A673 (cell line): ENCODE results near the gene MAP4. TPM values are rescaled to one million over a fixed set of nuclear protein-coding genes. Genes with fewer than 3 reads are reported as not detected.

Source experiments
- BruUV-seq: library from RNA; stranded (reverse); fragments of 400-500 nt; replicated peaks from 2 replicates; lab custom pipeline; 2021; lab: Mats Ljungman, UMichigan
- CTCF ChIA-PET: fragments of 300-600 bp; sonication (Branson Sonifier 250); formaldehyde crosslinking; loops from one replicate; lab custom pipeline; 2022; ENCODE audit warnings: antibody characterized with exemption; lab: Charles Lee
- POLR2A ChIA-PET: fragments of 300-600 bp; sonication (Branson Sonifier 250); formaldehyde crosslinking; loops from one replicate; lab custom pipeline; 2022; ENCODE audit warnings: antibody characterized with exemption; ENCODE audit not compliant: low non-redundant PET; lab: Charles Lee
- DNase-seq: peaks from one replicate; pipeline ENCODE4 v3.0.0-alpha.2; 2015; ENCODE audit warnings: low spot score
- H3K27ac ChIP-seq: fragments of 200-600 bp; sonication (generic); 2 replicates; pipeline ENCODE4 v1.5.1; 2016; ENCODE audit warnings: mixed run types, low read depth, mild to moderate bottlenecking, mixed read lengths, antibody characterized with exemption, low read length; ENCODE audit not compliant: poor library complexity, severe bottlenecking
- H3K27me3 ChIP-seq: fragments of 200-600 bp; sonication (generic); replicated peaks from 2 replicates; pipeline ENCODE4 v1.6.1; 2017; ENCODE audit warnings: mixed run types, low read depth, mild to moderate bottlenecking, mixed read lengths, antibody characterized with exemption, low read length; ENCODE audit not compliant: insufficient read depth, poor library complexity
- H3K36me3 ChIP-seq: fragments of 200-600 bp; sonication (generic); 2 replicates; pipeline ENCODE4 v1.6.1; 2016; ENCODE audit warnings: mixed run types, mild to moderate bottlenecking, mixed read lengths, antibody characterized with exemption, low read length; ENCODE audit not compliant: insufficient read depth, poor library complexity, severe bottlenecking
- H3K4me1 ChIP-seq: fragments of 200-600 bp; sonication (generic); 2 replicates; pipeline ENCODE4 v1.6.1; 2017; ENCODE audit warnings: mixed run types, mild to moderate bottlenecking, mixed read lengths, antibody characterized with exemption, low read length; ENCODE audit not compliant: insufficient read depth, poor library complexity, severe bottlenecking
- H3K4me3 ChIP-seq: fragments of 200-600 bp; sonication (generic); 2 replicates; pipeline ENCODE4 v1.5.1; 2016; ENCODE audit warnings: low read depth, mixed run types, mild to moderate bottlenecking, mixed read lengths, low read length; ENCODE audit not compliant: poor library complexity, severe bottlenecking
- H3K9me3 ChIP-seq: fragments of 200-600 bp; sonication (generic); 2 replicates; pipeline ENCODE4 v1.6.1; 2016; ENCODE audit warnings: mixed run types, low read depth, mild to moderate bottlenecking, mixed read lengths, antibody characterized with exemption, low read length; ENCODE audit not compliant: poor library complexity, severe bottlenecking
- EZH2 ChIP-seq: fragments of 200-600 bp; sonication (generic); IDR thresholded peaks from 2 replicates; pipeline ENCODE4 v1.6.1; 2017; ENCODE audit warnings: borderline replicate concordance, low read depth, mild to moderate bottlenecking, mixed read lengths, antibody characterized with exemption, low read length; ENCODE audit not compliant: poor library complexity, severe bottlenecking
- intact Hi-C: fragments of 100-400 bp; cut with micrococcal nuclease; formaldehyde crosslinking; loops from one replicate; pipeline ENCODE4 v1.10.0; 2022; ENCODE audit not compliant: unreplicated experiment
- total RNA-seq: library from RNA; stranded (reverse); gene quantifications from 2 replicates; pipeline ENCODE4 v1.2.3, GENCODE V29; 2021
- TF ChIP-seq, protein P1 (sequence below): fragments of 300-800, 200-600 bp; sonication (generic); conservative IDR thresholded peaks from 2 replicates; pipeline ENCODE4 v1.5.1; 2017; ENCODE audit warnings: low read depth, mild to moderate bottlenecking, antibody characterized with exemption, low read length, moderate library complexity, mixed read lengths

Gene MAP4
- total RNA-seq, 1 experiment from 2014 or later, result 105 TPM

DNA sequence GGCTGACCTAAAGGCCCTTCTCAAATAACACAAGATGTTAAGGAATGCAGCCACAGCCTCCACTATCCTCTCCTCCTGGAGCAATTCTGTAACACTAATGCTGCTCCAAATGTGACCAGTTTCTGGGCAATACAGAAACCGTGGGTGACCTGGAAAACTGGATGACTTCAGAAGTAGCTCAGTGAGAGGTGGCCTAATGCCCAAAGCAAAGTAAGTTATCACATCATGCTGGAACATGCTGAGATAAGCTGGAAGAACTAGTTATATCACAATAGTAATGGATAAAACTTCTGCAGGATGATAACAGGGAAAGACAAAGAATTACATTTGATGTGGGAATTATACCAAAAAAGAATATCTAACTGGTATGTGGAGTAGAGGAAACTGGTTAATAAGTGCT, 141.3 kb downstream of the MAP4 start:
- no TSS peak for BruUV-seq
- Histone ChIP-seq H3K4me1 (no peaks in the 10 kb centered on the region), H3K9me3 (no peaks in the 10 kb centered on the region), H3K4me3 (no peak overlapping the region), H3K27ac (no peak overlapping the region), H3K36me3 (peaks cover 11% of the 10 kb centered on the region), H3K27me3 (no peaks in the 10 kb centered on the region)
- intact Hi-C loops, result no loop called here
- ChIA-PET POLR2A (no interaction called here), CTCF (no interaction called here)
- no peak for TF ChIP-seq EZH2
- TF ChIP-seq, protein P1, sequence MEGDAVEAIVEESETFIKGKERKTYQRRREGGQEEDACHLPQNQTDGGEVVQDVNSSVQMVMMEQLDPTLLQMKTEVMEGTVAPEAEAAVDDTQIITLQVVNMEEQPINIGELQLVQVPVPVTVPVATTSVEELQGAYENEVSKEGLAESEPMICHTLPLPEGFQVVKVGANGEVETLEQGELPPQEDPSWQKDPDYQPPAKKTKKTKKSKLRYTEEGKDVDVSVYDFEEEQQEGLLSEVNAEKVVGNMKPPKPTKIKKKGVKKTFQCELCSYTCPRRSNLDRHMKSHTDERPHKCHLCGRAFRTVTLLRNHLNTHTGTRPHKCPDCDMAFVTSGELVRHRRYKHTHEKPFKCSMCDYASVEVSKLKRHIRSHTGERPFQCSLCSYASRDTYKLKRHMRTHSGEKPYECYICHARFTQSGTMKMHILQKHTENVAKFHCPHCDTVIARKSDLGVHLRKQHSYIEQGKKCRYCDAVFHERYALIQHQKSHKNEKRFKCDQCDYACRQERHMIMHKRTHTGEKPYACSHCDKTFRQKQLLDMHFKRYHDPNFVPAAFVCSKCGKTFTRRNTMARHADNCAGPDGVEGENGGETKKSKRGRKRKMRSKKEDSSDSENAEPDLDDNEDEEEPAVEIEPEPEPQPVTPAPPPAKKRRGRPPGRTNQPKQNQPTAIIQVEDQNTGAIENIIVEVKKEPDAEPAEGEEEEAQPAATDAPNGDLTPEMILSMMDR, result no peak
- DNase-seq, result no peak

GRCh38 chr3:47874438-47874837, 141.8 kb downstream of the MAP4 start:
- ChIA-PET CTCF (no interaction called here), POLR2A (no interaction called here)
- Histone ChIP-seq H3K27ac (no peak overlapping the region), H3K4me3 (no peak overlapping the region), H3K9me3 (no peaks in the 10 kb centered on the region), H3K36me3 (peaks cover 15% of the 10 kb centered on the region), H3K4me1 (no peaks in the 10 kb centered on the region), H3K27me3 (no peaks in the 10 kb centered on the region)
- BruUV-seq, result no TSS peak
- TF ChIP-seq, protein P1, result no peak
- no peak for TF ChIP-seq EZH2
- intact Hi-C loops, result no loop called here
- DNase-seq, result no peak

GRCh38 chr3:47872916-47873315, 143.3 kb downstream of the MAP4 start:
- TF ChIP-seq, protein P1, result no peak
- TF ChIP-seq EZH2, result no peak
- H3K36me3 ChIP-seq, result peaks cover 24% of the 10 kb centered on the region
- no peaks in the 10 kb centered on the region for H3K4me1 ChIP-seq
- intact Hi-C loops, result no loop called here
- H3K27ac ChIP-seq, result no peak overlapping the region
- no peak for DNase-seq
- no peaks in the 10 kb centered on the region for H3K9me3 ChIP-seq
- ChIA-PET CTCF (interaction anchor here (1.1 kb wide), 1 partner anchor 278 kb away, joined by 3 read pairs; no protein-coding TSS in a partner anchor), POLR2A (no interaction called here)
- no peak overlapping the region for H3K4me3 ChIP-seq
- no peaks in the 10 kb centered on the region for H3K27me3 ChIP-seq
- no TSS peak for BruUV-seq
